HG03196 (cell line): ENCODE results near the gene HOXB8.
A peak's percentile ranks its signal among the peaks of the same experiment; 100 is the strongest.

Experiments used
- ATAC-seq: cut with Tn5 transposase; IDR thresholded peaks from one replicate; pipeline ENCODE4 v1.9.1; 2021; ENCODE audit not compliant: unreplicated experiment

HOXB8 gene

DNA sequence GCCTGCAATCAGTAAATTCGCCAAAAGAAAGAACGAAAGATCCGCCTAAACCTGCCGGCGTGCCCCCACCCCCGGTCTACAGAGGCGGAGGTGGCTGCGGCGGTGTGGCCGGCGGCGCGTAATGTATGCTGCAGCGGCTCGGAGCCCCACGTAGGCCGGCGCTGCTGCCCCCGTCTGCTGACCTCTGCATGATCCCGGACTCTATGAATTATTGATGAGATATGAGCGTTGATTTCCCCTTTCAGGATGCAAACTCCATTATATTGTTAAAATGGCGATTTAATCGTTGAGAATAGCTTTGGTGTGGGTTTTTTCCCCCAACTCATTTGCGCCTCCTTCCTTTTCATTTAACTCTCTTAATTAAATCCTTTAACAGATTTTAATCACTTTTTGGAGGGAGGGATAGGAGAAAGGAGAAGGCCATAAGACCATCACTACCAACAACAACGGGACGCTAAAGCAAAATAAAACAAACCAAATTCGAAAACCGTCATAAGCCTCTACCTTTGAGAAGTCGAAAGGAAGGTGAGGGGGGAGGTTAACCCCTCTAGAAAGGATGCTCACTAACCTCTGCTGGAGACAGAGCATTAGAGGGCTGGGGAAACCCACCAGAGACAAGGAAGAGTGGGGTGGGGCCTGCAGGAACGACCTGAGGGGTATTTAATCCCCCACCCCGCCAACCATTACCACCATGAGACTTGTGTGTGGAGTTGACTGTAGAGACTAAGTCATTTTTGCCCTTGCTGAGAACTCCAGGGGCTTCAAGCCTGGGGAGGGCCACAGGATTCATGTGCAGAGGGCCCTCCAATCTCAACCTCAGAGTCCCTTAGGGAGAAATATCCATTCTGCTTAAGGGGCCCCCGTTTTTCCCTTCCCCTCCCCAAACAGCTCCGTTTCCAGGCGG, 28.5 kb downstream of the HOXB8 start:
- no peak for ATAC-seq

GRCh38 chr17:48584223-48584741, 30.8 kb downstream of the HOXB8 start:
- no peak for ATAC-seq

GRCh38 chr17:48583708-48584222, 31.3 kb downstream of the HOXB8 start:
- no peak for ATAC-seq

DNA sequence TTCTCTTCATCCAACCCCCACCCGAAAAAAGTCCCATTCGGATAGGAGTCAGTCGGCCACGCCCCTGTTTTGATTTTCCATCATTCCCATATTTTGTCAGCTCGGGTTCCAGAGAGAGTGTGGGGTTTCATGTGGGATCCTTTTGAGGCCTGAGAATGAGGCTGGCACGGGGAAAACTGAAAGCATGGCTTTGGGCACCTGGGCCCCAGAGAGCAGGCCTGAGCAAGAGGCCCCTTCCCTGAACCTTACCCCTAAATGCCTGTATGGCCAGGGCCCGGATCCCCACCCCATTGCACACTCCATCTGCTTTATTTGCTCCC, 32.4 kb downstream of the HOXB8 start:
- ATAC-seq: no peak

DNA sequence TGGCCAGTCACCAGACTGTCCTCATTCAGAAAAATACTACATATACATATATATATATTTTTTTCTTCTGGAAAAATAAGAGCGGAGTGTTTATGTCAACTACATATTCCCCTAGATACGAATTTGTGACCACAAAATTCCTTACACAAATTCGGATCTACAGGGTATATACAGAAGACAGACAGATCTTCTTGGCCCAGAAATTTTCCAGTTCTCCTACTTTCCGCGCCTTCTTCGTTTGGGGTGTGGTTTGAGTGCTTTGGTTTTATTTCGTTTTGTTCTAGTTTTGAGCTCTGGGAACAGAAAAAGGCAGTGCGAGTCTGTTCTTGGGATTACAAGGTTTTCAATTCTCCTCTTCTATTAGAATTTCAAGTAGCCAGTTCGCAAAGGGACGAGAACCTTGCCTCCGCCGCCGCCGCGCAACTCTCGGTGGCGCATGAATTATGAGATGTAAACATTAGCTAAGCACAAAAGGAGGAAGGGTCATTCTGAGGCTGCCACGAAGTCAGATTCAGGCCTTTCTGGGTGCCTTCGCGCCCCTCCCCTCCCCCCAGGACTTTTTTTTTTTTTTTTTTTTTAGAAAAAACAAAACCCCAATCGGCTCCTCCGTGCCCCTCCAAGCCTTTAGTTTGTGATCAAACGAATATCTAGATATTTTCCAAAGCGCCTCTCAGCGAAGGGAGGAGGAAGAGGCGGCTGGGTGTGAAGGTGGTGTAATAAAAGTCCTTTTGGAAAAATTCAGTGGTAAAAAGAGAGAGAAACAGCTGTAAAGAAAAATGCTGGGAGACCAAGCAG, 35.1 kb downstream of the HOXB8 start:
- ATAC-seq: no peak

DNA sequence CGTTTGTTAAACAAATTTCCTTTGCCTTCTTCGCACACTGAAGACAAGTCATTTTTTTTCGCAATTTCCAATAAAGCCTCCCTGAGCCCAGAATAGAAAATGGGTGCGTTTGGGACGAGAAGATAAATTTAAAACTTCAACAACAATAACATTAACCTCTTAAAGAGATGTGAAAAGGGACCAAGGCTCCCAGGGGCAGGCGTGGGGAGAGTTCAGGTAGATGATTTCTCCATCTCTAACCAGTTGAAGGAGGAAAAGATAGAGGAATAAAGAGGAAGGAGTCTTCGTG, 35.7 kb downstream of the HOXB8 start:
- no peak for ATAC-seq

DNA sequence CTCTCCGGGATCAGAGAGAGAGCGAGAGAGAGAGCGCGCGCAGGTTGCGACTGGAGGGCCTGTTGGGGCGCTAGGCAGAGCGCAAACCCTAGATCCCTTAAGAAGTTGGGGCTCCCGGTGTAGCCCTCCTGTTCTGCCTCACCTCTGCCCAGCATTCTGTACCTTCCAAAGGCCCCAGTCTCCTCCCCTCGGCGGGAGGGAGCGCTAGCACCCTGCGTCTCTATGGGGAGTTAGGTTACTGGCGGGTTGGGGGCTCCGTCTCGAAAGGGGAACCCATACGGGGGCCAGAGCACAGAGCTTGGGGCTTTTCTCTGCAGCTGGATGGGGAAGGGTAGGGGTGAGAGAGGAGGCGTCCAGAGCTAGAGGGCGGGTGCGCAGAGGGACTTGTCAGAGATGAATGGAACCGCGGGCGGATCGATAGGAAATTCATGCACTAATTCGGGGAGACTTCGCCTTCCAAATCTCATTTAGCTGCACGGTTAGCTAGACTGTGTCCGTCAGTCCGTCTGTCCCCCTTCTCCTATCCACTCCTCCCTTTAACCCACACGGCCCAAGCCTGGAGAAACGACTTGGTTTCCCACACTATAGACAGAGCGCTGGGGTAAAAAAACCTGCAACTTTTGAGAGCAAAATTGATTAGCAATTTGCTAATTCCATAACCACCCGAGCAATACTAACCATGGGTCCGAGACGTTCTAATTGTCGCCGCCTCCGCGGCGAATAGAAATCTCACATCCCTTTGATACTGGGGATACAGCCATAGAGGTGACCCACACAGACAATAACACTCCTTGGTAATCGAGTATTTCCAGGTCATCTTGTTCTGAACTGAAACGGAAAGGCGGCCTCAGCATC, 36.2 kb downstream of the HOXB8 start:
- ATAC-seq: peak; percentile 17

- ATAC-seq: peak; percentile 55
Observed at GRCh38 chr17:48577946-48578615, 37.0 kb downstream of the HOXB8 start, which contains the start of gene HOXB4. HOXB4 (minus strand) TSS chr17:48578350; CDS start chr17:48578319, 31 bp downstream.

- ATAC-seq: no peak
Observed at GRCh38 chr17:48577330-48577945, 37.7 kb downstream of the HOXB8 start.

DNA sequence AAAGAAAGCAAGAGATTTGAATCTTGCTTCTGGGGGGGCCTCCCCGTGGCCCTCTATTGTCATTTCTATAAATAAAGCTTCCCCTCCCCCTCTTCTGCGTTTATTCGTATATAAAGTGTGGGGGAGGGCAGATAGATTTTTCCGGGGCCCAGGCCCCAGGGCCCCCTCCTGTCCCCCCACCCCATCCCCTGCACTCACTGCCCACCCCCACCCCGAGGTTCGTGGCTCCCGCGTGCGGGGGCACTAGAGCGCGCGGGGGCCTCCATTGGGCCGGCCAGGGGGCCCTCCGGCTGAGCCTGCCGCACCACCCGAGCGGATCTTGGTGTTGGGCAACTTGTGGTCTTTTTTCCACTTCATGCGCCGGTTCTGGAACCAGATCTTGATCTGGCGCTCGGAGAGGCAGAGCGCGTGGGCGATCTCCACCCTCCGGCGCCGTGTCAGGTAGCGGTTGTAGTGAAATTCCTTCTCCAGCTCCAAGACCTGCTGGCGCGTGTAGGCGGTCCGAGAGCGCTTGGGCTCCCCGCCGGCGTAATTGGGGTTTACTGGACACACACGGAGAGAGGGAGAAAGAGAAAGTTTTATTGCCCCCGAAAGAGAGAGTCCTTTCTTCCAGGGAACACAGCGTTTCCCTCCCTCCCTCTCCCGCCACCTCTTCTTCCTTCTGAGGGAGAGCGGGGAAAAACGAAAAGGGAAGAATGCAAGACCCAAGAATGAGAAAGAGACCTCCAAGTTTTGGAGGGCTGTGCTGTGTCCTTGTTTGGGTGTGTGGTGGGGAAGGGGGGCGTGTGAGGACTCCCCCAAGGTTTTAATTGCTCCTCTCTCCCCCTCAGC, 38.4 kb downstream of the HOXB8 start:
- ATAC-seq: no peak

DNA sequence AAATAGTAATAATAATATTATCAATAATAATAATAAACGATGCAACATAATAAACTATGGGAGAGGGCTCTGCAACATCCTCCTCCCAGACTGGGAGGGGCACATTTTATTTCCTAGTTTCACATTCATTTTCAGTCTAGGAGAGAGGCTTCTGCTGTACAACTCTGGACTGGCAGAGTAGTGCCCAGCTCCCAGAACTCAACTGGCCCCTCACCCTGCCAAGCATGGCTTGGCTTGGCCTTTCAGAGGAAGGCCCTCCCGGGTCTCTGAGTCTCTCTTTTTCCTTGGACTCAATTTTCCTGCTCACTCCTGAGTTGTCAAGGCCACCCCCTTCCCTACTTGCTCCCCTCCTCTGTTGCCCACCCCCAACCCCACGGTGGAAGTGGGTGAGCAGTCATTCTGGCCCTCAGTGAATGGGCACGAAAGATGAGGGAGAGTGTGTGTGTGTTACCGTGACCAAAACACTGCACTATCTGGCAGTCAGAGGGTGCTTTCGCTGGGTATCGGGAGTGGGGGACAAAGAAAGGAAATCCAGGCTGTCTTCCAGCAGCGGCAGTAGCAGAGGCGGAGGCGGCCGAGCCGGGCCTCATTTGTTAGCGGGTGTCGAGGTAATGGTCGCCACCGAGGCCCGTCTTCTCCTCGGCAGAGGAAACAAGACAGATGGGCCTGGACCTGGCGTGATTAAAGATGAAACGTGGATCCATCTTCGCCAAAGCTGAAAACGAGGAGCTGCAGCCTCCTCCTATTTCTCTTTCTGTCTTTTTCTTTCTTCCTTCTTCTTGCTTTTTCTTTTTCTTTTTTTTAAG, 39.2 kb downstream of the HOXB8 start:
- no peak for ATAC-seq

GRCh38 chr17:48575066-48575582, 40.0 kb downstream of the HOXB8 start:
- ATAC-seq: no peak

DNA sequence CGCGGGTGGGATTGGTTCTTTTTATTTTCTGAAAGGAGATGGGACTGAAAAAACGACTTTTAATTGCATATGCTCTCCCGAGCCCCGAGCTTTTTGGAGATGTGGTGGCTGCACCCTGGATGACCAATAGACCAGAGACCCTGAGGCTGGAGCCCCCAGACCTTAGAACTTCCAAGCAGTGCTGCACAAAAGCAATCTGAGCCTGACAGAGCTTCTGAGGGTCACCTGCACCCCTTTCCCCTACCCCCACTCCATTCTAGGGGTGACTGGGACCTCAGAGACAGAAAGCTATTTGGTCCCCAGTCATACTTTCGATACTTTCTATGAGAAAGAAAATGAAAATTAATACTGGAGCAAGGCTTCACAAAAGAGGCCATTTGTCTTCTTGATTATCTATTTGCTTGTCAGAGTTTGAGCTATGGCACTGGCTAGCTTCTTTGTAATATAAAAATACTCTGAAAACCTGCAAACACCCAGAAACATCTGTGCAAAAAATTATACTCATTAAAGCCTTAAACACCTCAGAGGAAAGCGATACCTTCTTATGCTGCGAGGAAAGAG, 40.5 kb downstream of the HOXB8 start:
- ATAC-seq: no peak

GRCh38 chr17:48571826-48572417, 43.2 kb downstream of the HOXB8 start:
- no peak for ATAC-seq

- ATAC-seq: no peak
Observed at GRCh38 chr17:48571024-48571818, 43.9 kb downstream of the HOXB8 start.

DNA sequence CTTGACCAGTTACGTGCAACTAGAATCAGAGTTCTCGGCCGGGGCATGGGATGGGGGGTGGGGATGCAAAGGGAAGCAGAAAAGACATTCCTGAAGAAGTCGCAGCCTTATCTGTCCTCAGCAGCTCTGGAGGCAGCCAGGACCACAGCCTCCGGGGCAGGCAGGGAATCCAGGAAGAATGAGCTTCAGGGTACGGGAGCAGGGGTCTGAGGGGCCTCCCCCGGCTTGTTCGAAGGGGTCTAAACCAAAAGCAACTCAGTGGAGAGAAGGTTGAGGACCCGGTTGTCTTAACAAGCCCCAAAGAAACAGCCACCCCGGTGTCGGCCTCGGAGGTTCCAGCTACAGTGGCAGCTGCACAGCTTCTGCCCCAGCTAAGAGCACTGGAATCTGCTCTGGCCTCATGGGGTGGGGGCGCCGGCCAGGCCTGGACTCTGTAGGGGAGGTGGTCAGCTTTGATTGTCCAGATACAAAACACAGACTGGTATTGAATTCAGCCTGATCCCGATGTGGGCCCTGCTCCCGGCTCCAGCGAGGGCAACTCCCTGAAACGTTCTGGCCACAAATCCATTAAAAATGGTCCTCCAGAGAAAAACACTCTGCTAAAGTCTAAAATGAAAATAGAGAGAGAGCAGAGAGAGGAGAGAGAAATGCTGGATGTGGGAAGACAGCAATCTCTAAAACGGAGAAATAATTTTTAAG, 44.6 kb downstream of the HOXB8 start:
- ATAC-seq: no peak
